Liver (tissue), 3 donors: ENCODE measurements around the gene DYSF.

Source experiments
- EGR1 ChIP-seq, 2 donors: IDR thresholded peaks; 2 replicates each; pipeline ENCODE4 v1.6.1; 2016 to 2018; ENCODE audit warnings: antibody characterized with exemption in 2 of 2, low read depth in 2 of 2
- FOXA1 ChIP-seq: IDR thresholded peaks from 2 replicates; pipeline ENCODE4 v1.6.1; 2016; ENCODE audit warnings: antibody characterized with exemption
- HNF4A ChIP-seq, 2 donors: conservative IDR thresholded peaks; 2 replicates each; pipeline ENCODE4 v1.6.1; 2016; ENCODE audit warnings: antibody characterized with exemption in 2 of 2, mild to moderate bottlenecking in 2 of 2
- HNF4G ChIP-seq: IDR thresholded peaks from 2 replicates; pipeline ENCODE4 v1.6.1; 2016; ENCODE audit warnings: antibody characterized with exemption
- JUND ChIP-seq, 2 donors: IDR thresholded peaks; 2 replicates each; pipeline ENCODE4 v1.6.1; 2016; ENCODE audit warnings: antibody characterized with exemption in 2 of 2
- NR2F2 ChIP-seq: IDR thresholded peaks from 2 replicates; pipeline ENCODE4 v1.6.1; 2016; ENCODE audit warnings: antibody characterized with exemption
- RAD21 ChIP-seq, 2 donors: IDR thresholded peaks; 2 replicates each; pipeline ENCODE4 v1.6.1; 2016; ENCODE audit warnings: antibody characterized with exemption in 2 of 2, mild to moderate bottlenecking in 2 of 2
- SP1 ChIP-seq: IDR thresholded peaks from 2 replicates; pipeline ENCODE4 v1.6.1; 2018; ENCODE audit warnings: antibody characterized with exemption, mild to moderate bottlenecking
- TAF1 ChIP-seq: conservative IDR thresholded peaks from 2 replicates; pipeline ENCODE4 v1.6.1; 2016; ENCODE audit warnings: antibody characterized with exemption, mild to moderate bottlenecking
- YY1 ChIP-seq: IDR thresholded peaks from 2 replicates; pipeline ENCODE4 v1.6.1; 2016; ENCODE audit warnings: antibody characterized with exemption, mild to moderate bottlenecking
- TF ChIP-seq, protein P1 (sequence below): fragments of 150-350 bp; IDR thresholded peaks from 2 replicates; pipeline ENCODE4 v1.5.1; 2017; ENCODE audit warnings: improper control_type of control experiment, low read depth, low read length; ENCODE audit not compliant: missing input control
- TF ChIP-seq, protein P2 (sequence below): IDR thresholded peaks from 2 replicates; pipeline ENCODE4 v1.6.1; 2016; ENCODE audit warnings: antibody characterized with exemption
- TF ChIP-seq, protein P3 (sequence below): IDR thresholded peaks from 2 replicates; pipeline ENCODE4 v1.6.1; 2016; ENCODE audit warnings: antibody characterized with exemption, mild to moderate bottlenecking
- TF ChIP-seq, protein P4 (sequence below): IDR thresholded peaks from 2 replicates; pipeline ENCODE4 v1.6.1; 2016; ENCODE audit warnings: antibody characterized with exemption
- donor health status: healthy.
- donor health status: healthy.

DNA sequence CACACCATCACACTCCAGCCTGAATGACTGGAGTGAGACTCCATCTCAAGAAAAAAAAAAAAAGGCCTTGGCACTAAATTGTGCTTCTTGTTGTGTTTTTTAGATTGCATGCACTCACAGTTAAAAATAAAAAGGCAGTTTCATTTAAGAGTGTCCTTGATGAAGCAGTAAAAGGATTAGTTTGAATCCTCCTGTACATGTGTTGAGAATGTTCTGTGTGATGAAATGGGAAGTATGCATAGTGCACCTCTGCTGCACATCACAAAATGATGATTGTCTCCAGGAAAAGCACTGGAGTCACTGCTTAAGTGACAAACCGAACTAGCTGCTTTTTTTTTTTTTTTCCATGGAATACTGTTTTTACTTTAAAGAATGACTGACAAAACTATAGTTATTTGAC lies 23.1 kb downstream of the DYSF start:
- TF ChIP-seq, protein P1, sequence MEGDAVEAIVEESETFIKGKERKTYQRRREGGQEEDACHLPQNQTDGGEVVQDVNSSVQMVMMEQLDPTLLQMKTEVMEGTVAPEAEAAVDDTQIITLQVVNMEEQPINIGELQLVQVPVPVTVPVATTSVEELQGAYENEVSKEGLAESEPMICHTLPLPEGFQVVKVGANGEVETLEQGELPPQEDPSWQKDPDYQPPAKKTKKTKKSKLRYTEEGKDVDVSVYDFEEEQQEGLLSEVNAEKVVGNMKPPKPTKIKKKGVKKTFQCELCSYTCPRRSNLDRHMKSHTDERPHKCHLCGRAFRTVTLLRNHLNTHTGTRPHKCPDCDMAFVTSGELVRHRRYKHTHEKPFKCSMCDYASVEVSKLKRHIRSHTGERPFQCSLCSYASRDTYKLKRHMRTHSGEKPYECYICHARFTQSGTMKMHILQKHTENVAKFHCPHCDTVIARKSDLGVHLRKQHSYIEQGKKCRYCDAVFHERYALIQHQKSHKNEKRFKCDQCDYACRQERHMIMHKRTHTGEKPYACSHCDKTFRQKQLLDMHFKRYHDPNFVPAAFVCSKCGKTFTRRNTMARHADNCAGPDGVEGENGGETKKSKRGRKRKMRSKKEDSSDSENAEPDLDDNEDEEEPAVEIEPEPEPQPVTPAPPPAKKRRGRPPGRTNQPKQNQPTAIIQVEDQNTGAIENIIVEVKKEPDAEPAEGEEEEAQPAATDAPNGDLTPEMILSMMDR = no peak
- TF ChIP-seq HNF4A (conservative IDR thresholded peaks at IDR 0.05) = no peak
- no peak for TF ChIP-seq JUND (IDR thresholded peaks at IDR 0.05)
- no peak for TF ChIP-seq TAF1
- no peak for TF ChIP-seq EGR1 (IDR thresholded peaks at IDR 0.05; ENCODE audit: low read depth in 2 of 2)
- TF ChIP-seq, protein P2, sequence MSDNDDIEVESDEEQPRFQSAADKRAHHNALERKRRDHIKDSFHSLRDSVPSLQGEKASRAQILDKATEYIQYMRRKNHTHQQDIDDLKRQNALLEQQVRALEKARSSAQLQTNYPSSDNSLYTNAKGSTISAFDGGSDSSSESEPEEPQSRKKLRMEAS = no peak
- no peak for TF ChIP-seq YY1
- TF ChIP-seq, protein P3, sequence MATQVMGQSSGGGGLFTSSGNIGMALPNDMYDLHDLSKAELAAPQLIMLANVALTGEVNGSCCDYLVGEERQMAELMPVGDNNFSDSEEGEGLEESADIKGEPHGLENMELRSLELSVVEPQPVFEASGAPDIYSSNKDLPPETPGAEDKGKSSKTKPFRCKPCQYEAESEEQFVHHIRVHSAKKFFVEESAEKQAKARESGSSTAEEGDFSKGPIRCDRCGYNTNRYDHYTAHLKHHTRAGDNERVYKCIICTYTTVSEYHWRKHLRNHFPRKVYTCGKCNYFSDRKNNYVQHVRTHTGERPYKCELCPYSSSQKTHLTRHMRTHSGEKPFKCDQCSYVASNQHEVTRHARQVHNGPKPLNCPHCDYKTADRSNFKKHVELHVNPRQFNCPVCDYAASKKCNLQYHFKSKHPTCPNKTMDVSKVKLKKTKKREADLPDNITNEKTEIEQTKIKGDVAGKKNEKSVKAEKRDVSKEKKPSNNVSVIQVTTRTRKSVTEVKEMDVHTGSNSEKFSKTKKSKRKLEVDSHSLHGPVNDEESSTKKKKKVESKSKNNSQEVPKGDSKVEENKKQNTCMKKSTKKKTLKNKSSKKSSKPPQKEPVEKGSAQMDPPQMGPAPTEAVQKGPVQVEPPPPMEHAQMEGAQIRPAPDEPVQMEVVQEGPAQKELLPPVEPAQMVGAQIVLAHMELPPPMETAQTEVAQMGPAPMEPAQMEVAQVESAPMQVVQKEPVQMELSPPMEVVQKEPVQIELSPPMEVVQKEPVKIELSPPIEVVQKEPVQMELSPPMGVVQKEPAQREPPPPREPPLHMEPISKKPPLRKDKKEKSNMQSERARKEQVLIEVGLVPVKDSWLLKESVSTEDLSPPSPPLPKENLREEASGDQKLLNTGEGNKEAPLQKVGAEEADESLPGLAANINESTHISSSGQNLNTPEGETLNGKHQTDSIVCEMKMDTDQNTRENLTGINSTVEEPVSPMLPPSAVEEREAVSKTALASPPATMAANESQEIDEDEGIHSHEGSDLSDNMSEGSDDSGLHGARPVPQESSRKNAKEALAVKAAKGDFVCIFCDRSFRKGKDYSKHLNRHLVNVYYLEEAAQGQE = no peak
- TF ChIP-seq, protein P4, sequence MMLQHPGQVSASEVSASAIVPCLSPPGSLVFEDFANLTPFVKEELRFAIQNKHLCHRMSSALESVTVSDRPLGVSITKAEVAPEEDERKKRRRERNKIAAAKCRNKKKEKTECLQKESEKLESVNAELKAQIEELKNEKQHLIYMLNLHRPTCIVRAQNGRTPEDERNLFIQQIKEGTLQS = no peak
- TF ChIP-seq RAD21 (IDR thresholded peaks at IDR 0.05) = no peak
- TF ChIP-seq SP1 = no peak
- no peak for TF ChIP-seq NR2F2
- no peak for TF ChIP-seq FOXA1
- TF ChIP-seq HNF4G = no peak
